ENCODE measurements around the gene TBC1D16.

The TBC1D16 gene

DNA sequence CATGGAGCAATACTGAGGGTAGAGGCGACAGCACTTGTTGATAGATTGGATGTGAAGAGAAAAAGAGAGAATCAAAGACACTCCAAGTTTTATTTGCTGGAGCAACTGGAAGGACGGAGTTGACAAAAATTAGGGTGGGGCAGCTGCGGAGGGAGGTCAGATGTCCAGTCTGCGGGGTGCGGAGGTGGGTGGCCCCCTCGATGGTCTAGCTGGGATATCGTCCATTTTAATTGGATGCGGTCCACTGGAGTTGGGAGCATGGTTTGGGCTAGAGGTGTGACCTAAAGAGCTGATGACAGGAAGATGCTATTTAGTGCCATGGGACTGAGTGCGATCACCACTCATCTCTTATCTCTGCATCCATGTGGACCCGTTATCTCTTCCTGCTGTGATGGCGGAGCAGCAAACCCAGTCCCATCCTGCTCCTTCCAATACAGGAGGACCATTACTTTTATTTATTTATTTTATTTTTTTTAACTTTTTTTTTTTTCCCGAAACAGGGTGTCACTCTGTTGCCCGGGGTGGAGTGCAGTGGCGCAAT is 148.2 kb downstream of the TBC1D16 start:
- DNase-seq (no peak), ATAC-seq (ENCODE audit: insufficient read depth, low read depth) (no peak)
- Histone ChIP-seq H4K20me1 (ENCODE audit: insufficient read depth, low read length) (no peaks in the 10 kb centered on the region), H3K9ac (ENCODE audit: low read depth, low read length) (no peak overlapping the region), H3K9me3 (ENCODE audit: insufficient read depth, low read length, severe bottlenecking) (no peaks in the 10 kb centered on the region), H3K4me3 (ENCODE audit: low read depth in 1 of 2, low read length in 2 of 2) (no peak overlapping the region), H2AFZ (ENCODE audit: low read depth, low read length) (no peak overlapping the region), H3K27me3 (ENCODE audit: insufficient read depth, low read length, poor library complexity) (no peaks in the 10 kb centered on the region), H3K4me1 (ENCODE audit: insufficient read depth, low read length) (no peaks in the 10 kb centered on the region), H3K27ac (ENCODE audit: low read length) (no peak overlapping the region), H3K79me2 (ENCODE audit: insufficient read depth, low read length) (no peaks in the 10 kb centered on the region), H3K4me2 (ENCODE audit: insufficient read depth, low read length) (no peak overlapping the region), H3K36me3 (ENCODE audit: insufficient read depth, low read length) (no peaks in the 10 kb centered on the region)
- no peak for TF ChIP-seq EZH2 (IDR thresholded peaks at IDR 0.05; ENCODE audit: borderline replicate concordance, low read depth, low read length, severe bottlenecking)
- TF ChIP-seq, protein P1, sequence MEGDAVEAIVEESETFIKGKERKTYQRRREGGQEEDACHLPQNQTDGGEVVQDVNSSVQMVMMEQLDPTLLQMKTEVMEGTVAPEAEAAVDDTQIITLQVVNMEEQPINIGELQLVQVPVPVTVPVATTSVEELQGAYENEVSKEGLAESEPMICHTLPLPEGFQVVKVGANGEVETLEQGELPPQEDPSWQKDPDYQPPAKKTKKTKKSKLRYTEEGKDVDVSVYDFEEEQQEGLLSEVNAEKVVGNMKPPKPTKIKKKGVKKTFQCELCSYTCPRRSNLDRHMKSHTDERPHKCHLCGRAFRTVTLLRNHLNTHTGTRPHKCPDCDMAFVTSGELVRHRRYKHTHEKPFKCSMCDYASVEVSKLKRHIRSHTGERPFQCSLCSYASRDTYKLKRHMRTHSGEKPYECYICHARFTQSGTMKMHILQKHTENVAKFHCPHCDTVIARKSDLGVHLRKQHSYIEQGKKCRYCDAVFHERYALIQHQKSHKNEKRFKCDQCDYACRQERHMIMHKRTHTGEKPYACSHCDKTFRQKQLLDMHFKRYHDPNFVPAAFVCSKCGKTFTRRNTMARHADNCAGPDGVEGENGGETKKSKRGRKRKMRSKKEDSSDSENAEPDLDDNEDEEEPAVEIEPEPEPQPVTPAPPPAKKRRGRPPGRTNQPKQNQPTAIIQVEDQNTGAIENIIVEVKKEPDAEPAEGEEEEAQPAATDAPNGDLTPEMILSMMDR (IDR thresholded peaks at IDR 0.05; ENCODE audit: borderline replicate concordance, extremely low read depth, low read length, poor library complexity, severe bottlenecking), result no peak

DNA sequence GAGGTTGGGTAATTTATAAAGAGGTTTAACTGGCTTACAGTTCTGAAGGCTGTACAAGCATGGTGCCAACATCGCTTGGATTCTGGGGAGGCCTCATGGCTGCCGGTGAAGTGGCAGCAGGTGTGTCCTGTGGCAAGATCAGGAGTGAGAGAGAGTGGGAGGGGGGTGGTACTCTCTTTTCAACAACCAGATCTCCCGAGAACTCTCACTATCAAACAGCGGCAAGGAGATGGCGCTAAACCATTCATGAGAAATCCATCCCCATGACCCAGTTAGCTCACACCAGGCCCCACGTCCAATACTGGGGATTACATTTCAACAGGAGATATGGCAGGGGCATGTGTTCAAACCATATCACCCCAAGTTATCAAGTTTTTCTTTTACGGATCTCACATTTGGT is 152.5 kb downstream of the TBC1D16 start:
- Histone ChIP-seq H3K4me1 (ENCODE audit: insufficient read depth, low read length) (no peaks in the 10 kb centered on the region), H3K4me3 (ENCODE audit: low read depth in 1 of 2, low read length in 2 of 2) (no peak overlapping the region), H3K9me3 (ENCODE audit: insufficient read depth, low read length, severe bottlenecking) (no peaks in the 10 kb centered on the region), H3K9ac (ENCODE audit: low read depth, low read length) (no peak overlapping the region), H2AFZ (ENCODE audit: low read depth, low read length) (no peak overlapping the region), H4K20me1 (ENCODE audit: insufficient read depth, low read length) (no peaks in the 10 kb centered on the region), H3K79me2 (ENCODE audit: insufficient read depth, low read length) (no peaks in the 10 kb centered on the region), H3K4me2 (ENCODE audit: insufficient read depth, low read length) (no peak overlapping the region), H3K36me3 (ENCODE audit: insufficient read depth, low read length) (no peaks in the 10 kb centered on the region), H3K27ac (ENCODE audit: low read length) (no peak overlapping the region), H3K27me3 (ENCODE audit: insufficient read depth, low read length, poor library complexity) (no peaks in the 10 kb centered on the region)
- TF ChIP-seq, protein P1 (IDR thresholded peaks at IDR 0.05; ENCODE audit: borderline replicate concordance, extremely low read depth, low read length, poor library complexity, severe bottlenecking), result no peak
- TF ChIP-seq EZH2 (IDR thresholded peaks at IDR 0.05; ENCODE audit: borderline replicate concordance, low read depth, low read length, severe bottlenecking), result no peak
- ATAC-seq (ENCODE audit: insufficient read depth, low read depth), result no peak
- DNase-seq, result no peak
